KBM-7 (cell line): ENCODE measurements around the gene TGOLN2.
A peak's percentile ranks its signal among the peaks of the same experiment; 100 is the strongest.

Source experiments
- DNase-seq: peaks from one replicate; pipeline ENCODE4 v3.0.0-alpha.2; 2015
- in situ Hi-C: fragments of 300-500 bp; cut with MboI; formaldehyde crosslinking; loops from 2 replicates; pipeline ENCODE4 v1.14.3; 2020; ENCODE audit warnings: low sequenced_read_pairs, low pct_unique_long_range_greater_than_20kb, mixed read lengths

TGOLN2 gene

GRCh38 chr2:85314884-85315242 is 12.9 kb downstream of the TGOLN2 start:
- in situ Hi-C loops = no loop called here
- no peak for DNase-seq

- in situ Hi-C loops = no loop called here
- DNase-seq = no peak
These were observed 15.4 kb downstream of the TGOLN2 start for GRCh38 chr2:85312404-85312803.

- in situ Hi-C loops = no loop called here
- no peak for DNase-seq
These were observed 17.5 kb downstream of the TGOLN2 start for GRCh38 chr2:85310330-85310729.

GRCh38 chr2:85309699-85310321 is 18.0 kb downstream of the TGOLN2 start:
- in situ Hi-C loops = no loop called here
- peak; percentile 27 for DNase-seq

- DNase-seq = no peak
- in situ Hi-C loops = no loop called here
These were observed 18.8 kb downstream of the TGOLN2 start for GRCh38 chr2:85308896-85309555.

GRCh38 chr2:85308201-85308600 is 19.6 kb downstream of the TGOLN2 start:
- no peak for DNase-seq
- in situ Hi-C loops = no loop called here

- in situ Hi-C loops = no loop called here
- DNase-seq = no peak
These were observed 20.3 kb downstream of the TGOLN2 start for GRCh38 chr2:85307527-85307897.

- in situ Hi-C loops = no loop called here
- DNase-seq = no peak
These were observed 23.8 kb downstream of the TGOLN2 start for GRCh38 chr2:85303780-85304531.

- in situ Hi-C loops = no loop called here
- DNase-seq = no peak
These were observed 25.7 kb downstream of the TGOLN2 start for GRCh38 chr2:85302121-85302520.

- DNase-seq = peak; percentile 15
- in situ Hi-C loops = loop anchor here (25.0 kb wide), 2 partner anchors 229 to 804 kb away; no protein-coding TSS in a partner anchor
These were observed 36.3 kb downstream of the TGOLN2 start for GRCh38 chr2:85291425-85292023.

- in situ Hi-C loops = loop anchor here (25.0 kb wide), 2 partner anchors 226 to 801 kb away; no protein-coding TSS in a partner anchor
- no peak for DNase-seq
These were observed 39.5 kb downstream of the TGOLN2 start for GRCh38 chr2:85288244-85288725.

- DNase-seq = no peak
- in situ Hi-C loops = loop anchor here (25.0 kb wide), 2 partner anchors 225 to 800 kb away; no protein-coding TSS in a partner anchor
These were observed 40.1 kb downstream of the TGOLN2 start for GRCh38 chr2:85287721-85288120.

- in situ Hi-C loops = loop anchor here (25.0 kb wide), 2 partner anchors 225 to 800 kb away; no protein-coding TSS in a partner anchor
- no peak for DNase-seq
These were observed 40.9 kb downstream of the TGOLN2 start for GRCh38 chr2:85286918-85287317.

GRCh38 chr2:85283641-85284040 is 44.1 kb downstream of the TGOLN2 start:
- DNase-seq = no peak
- in situ Hi-C loops = loop anchor here (25.0 kb wide), 2 partner anchors 221 to 796 kb away; no protein-coding TSS in a partner anchor

- DNase-seq = no peak
- in situ Hi-C loops = loop anchor here (25.0 kb wide), 2 partner anchors 221 to 796 kb away; no protein-coding TSS in a partner anchor
These were observed 44.9 kb downstream of the TGOLN2 start for GRCh38 chr2:85282914-85283313.

- DNase-seq = no peak
- in situ Hi-C loops = loop anchor here (25.0 kb wide), 2 partner anchors 219 to 794 kb away; no protein-coding TSS in a partner anchor
These were observed 46.2 kb downstream of the TGOLN2 start for GRCh38 chr2:85281553-85281952.

GRCh38 chr2:85278361-85278760 is 49.4 kb downstream of the TGOLN2 start:
- in situ Hi-C loops = loop anchor here (25.0 kb wide), 2 partner anchors 216 to 791 kb away; no protein-coding TSS in a partner anchor
- no peak for DNase-seq

GRCh38 chr2:85277416-85278158 is 50.2 kb downstream of the TGOLN2 start:
- in situ Hi-C loops = loop anchor here (25.0 kb wide), 2 partner anchors 215 to 790 kb away; no protein-coding TSS in a partner anchor
- DNase-seq = no peak
